Measurements from ENCODE around the gene SSNA1.

DNA sequence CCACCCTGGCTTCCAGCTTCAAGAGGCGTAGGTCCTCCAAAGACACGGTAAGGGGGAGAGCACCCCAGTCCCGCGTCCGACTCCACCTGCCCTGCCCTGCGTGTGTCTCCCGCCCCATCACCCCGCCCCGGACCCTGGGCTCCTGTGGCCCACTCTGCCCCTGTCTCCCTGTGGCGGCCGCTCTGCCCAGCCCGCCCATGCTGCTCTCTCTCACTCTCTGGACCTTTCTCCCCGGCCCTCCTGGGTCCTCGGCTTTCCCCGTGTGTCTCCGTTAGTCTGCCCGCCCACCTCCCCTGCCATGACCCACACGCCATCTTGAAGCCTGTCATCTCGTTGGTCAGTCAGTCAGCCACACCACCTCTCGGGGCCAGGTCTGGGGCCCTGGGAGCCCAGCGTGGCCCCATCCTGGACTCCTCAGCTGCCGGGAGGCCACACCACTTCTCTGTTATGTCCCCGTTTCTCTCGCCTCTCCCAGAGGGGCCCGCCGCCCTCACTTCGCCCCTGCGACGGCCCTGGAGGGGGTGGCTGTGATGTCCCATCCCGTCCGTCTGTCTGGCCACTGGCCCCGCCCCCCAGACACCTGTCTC is 23.1 kb upstream of the SSNA1 start:
- TF ChIP-seq CTCF (IDR thresholded peaks at IDR 0.05) (no peak), EZH2 (IDR thresholded peaks at IDR 0.05; ENCODE audit: borderline replicate concordance, insufficient read depth, low read depth, low read length, poor library complexity, severe bottlenecking) (no peak)
